GM12875 (cell line): ENCODE measurements around the gene SEC14L2.

Source experiments
- H3K4me3 ChIP-seq: one replicate; pipeline ENCODE4 v1.5.1; 2011; ENCODE audit warnings: low read depth, low read length, control low read depth
- TF ChIP-seq, protein P1 (sequence below): IDR thresholded peaks from 2 replicates; pipeline ENCODE4 v1.5.1; 2011; ENCODE audit warnings: low read depth, mild to moderate bottlenecking, control low read depth, inconsistent platforms, low read length, moderate library complexity, borderline replicate concordance; ENCODE audit not compliant: insufficient read depth

Gene SEC14L2

DNA sequence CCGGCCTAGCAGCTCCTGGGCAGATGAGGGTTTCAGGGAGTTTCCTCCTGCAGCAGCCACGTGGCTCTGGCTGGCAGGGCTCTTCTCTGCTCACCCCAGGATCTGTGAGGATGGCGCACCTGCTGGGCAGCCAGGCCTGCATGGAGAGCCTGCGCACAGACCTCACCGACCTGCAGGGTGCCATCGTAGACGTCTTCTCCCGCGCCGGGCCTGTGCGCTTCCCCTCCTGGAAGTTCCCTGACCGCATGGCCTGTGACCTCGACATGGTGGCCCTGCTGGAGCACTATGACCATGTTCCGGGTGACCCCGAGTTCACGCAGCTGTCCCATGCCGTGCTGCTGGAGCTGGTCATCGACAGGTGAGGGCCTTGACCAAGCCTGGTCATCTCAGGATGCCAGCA lies 30.9 kb upstream of the SEC14L2 start:
- TF ChIP-seq, protein P1, sequence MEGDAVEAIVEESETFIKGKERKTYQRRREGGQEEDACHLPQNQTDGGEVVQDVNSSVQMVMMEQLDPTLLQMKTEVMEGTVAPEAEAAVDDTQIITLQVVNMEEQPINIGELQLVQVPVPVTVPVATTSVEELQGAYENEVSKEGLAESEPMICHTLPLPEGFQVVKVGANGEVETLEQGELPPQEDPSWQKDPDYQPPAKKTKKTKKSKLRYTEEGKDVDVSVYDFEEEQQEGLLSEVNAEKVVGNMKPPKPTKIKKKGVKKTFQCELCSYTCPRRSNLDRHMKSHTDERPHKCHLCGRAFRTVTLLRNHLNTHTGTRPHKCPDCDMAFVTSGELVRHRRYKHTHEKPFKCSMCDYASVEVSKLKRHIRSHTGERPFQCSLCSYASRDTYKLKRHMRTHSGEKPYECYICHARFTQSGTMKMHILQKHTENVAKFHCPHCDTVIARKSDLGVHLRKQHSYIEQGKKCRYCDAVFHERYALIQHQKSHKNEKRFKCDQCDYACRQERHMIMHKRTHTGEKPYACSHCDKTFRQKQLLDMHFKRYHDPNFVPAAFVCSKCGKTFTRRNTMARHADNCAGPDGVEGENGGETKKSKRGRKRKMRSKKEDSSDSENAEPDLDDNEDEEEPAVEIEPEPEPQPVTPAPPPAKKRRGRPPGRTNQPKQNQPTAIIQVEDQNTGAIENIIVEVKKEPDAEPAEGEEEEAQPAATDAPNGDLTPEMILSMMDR: no peak

DNA sequence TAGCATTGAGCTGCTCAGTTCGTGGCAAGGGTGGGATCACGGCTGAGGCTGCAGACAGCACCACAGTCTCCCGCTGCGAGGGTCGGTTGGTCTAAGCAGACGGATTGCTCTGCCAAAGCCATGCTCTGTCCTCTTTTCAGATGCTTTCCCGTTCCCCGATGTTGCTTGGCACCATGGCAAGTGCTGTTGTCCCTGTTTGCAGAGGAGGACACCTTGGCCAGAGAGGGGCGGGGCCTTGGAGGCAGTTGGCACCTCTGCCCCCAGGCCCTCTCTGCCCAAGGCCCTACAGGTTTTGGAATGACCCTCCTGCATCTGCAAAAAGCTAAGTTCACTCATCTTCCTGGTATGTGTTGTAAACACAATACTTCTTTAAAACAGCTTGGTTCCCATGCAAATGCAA lies 28.4 kb upstream of the SEC14L2 start:
- H3K4me3 ChIP-seq: no peak overlapping the region
- TF ChIP-seq, protein P1: no peak

More for the DNA sequence above, 30.9 kb upstream of the SEC14L2 start:
- H3K4me3 ChIP-seq: no peak overlapping the region

- no peak overlapping the region for H3K4me3 ChIP-seq
- TF ChIP-seq, protein P1: no peak
Observed at GRCh38 chr22:30370641-30371230, 26.1 kb upstream of the SEC14L2 start.

- H3K4me3 ChIP-seq: no peak overlapping the region
- TF ChIP-seq, protein P1: no peak
Observed at GRCh38 chr22:30371321-30371720, 25.5 kb upstream of the SEC14L2 start.

DNA sequence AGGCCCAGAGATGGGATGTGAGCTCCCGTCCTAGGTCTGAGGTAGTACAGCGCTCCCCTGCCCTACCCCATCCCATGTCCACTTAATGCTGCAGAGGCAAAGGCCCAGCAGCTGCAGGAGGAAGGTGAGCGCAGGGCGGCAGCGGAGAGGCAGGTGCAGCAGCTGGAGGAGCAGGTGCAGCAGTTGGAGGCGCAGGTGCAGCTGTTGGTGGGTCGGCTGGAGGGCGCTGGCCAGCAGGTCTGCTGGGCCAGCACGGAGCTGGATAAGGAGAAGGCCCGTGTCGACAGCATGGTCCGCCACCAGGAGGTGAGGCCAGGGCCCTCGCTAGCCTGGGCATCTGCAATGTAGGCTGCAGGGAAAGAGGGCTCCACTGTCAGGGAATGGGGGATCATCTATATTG lies 24.8 kb upstream of the SEC14L2 start:
- TF ChIP-seq, protein P1: no peak

GRCh38 chr22:30372915-30373314 lies 23.9 kb upstream of the SEC14L2 start:
- TF ChIP-seq, protein P1: no peak
- H3K4me3 ChIP-seq: no peak overlapping the region

More for the DNA sequence above, 24.8 kb upstream of the SEC14L2 start:
- no peak overlapping the region for H3K4me3 ChIP-seq
